CD14-positive monocyte (primary cell): ENCODE data around the gene SLC47A1. TPM values are rescaled to one million over a fixed set of nuclear protein-coding genes. Genes with fewer than 3 reads are reported as not detected.
"Not testable (repeated sequence)": the region's sequence is repeated elsewhere in the genome, so short reads cannot be mapped to it uniquely, and the experiment has no call there.

Experiments used
- DNase-seq, 3 donors: peaks; one replicate each; pipeline ENCODE4 v3.0.0-alpha.2; 2011 to 2022
- H2AFZ ChIP-seq: 2 replicates; pipeline ENCODE4 v1.6.0; 2012; ENCODE audit warnings: mild to moderate bottlenecking, low read depth, low read length, inconsistent platforms; ENCODE audit not compliant: insufficient read depth, poor library complexity, severe bottlenecking
- H3K27ac ChIP-seq, 2 donors: 1 replicate in 1 of 2; 2 replicates in 1 of 2; pipeline ENCODE4 v1.5.1; 2012 to 2013; ENCODE audit warnings: low read length in 2 of 2, control low read depth in 1 of 2, inconsistent platforms in 1 of 2, low read depth in 1 of 2, mild to moderate bottlenecking in 1 of 2
- H3K27me3 ChIP-seq, 2 donors: one replicate each; pipeline versions ENCODE4 v1.6.0 to v1.6.1; 2011 to 2013; ENCODE audit warnings: low read length in 2 of 2; ENCODE audit not compliant: control insufficient read depth in 2 of 2, insufficient read depth in 2 of 2
- H3K36me3 ChIP-seq, 2 donors: replicated peaks in 1 of 2; 1 replicate in 1 of 2; 2 replicates in 1 of 2; pipeline versions ENCODE4 v1.5.1 to v1.6.1; 2012 to 2013; ENCODE audit warnings: low read length in 2 of 2, control low read depth in 1 of 2, inconsistent platforms in 1 of 2, mild to moderate bottlenecking in 1 of 2; ENCODE audit not compliant: insufficient read depth in 2 of 2, control insufficient read depth in 1 of 2
- H3K4me1 ChIP-seq, 2 donors: 1 replicate in 1 of 2; 2 replicates in 1 of 2; pipeline versions ENCODE4 v1.5.1 to v1.6.1; 2012 to 2013; ENCODE audit warnings: low read length in 2 of 2, control low read depth in 1 of 2, inconsistent platforms in 1 of 2, mild to moderate bottlenecking in 1 of 2, moderate library complexity in 1 of 2; ENCODE audit not compliant: insufficient read depth in 2 of 2, control insufficient read depth in 1 of 2
- H3K4me2 ChIP-seq: replicated peaks from 2 replicates; pipeline ENCODE3; 2012; ENCODE audit warnings: low read length, moderate library complexity, mild to moderate bottlenecking; ENCODE audit not compliant: poor library complexity, severe bottlenecking; ENCODE audit errors: extremely low read depth
- H3K4me3 ChIP-seq, 3 experiments: fragments of 200-600 bp in 1 of 3; sonication (generic) in 1 of 3; replicated peaks in 1 of 3; 1 replicate in 2 of 3; 2 replicates in 1 of 3; pipeline ENCODE4 v1.5.1; 2011 to 2013; ENCODE audit warnings: low read length in 3 of 3, mild to moderate bottlenecking in 3 of 3, control low read depth in 2 of 3, low read depth in 2 of 3, inconsistent platforms in 1 of 3, moderate library complexity in 1 of 3
- H3K79me2 ChIP-seq: 2 replicates; pipeline ENCODE4 v1.6.0; 2012; ENCODE audit warnings: mild to moderate bottlenecking, control low read depth, inconsistent platforms, low read length, moderate library complexity; ENCODE audit not compliant: insufficient read depth
- H3K9ac ChIP-seq: 2 replicates; pipeline ENCODE4 v1.6.0; 2017; ENCODE audit warnings: low read length, mild to moderate bottlenecking; ENCODE audit not compliant: insufficient read depth, poor library complexity, severe bottlenecking
- H3K9me3 ChIP-seq, 2 donors: replicated peaks in 1 of 2; 1 replicate in 1 of 2; 2 replicates in 1 of 2; pipeline versions ENCODE4 v1.5.1 to v1.6.1; 2012 to 2013; ENCODE audit warnings: low read length in 2 of 2, control low read depth in 1 of 2; ENCODE audit not compliant: control insufficient read depth in 1 of 2, insufficient read depth in 1 of 2
- H4K20me1 ChIP-seq: 2 replicates; pipeline ENCODE4 v1.6.0; 2012; ENCODE audit warnings: mild to moderate bottlenecking, low read length, control low read depth, moderate library complexity; ENCODE audit not compliant: insufficient read depth
- H3K27ac Mint-ChIP-seq, 7 donors: one replicate each; pipeline ENCODE4 v1.8.0; 2020; ENCODE audit warnings: mild to moderate bottlenecking in 7 of 7, mixed read lengths in 7 of 7, moderate library complexity in 6 of 7, inconsistent platforms in 2 of 7
- H3K27me3 Mint-ChIP-seq, 3 donors: one replicate each; pipeline ENCODE4 v1.8.0; 2021 to 2022; ENCODE audit warnings: low read depth in 3 of 3, mild to moderate bottlenecking in 3 of 3, mixed read lengths in 3 of 3, moderate library complexity in 3 of 3, inconsistent platforms in 1 of 3
- H3K36me3 Mint-ChIP-seq, 2 donors: one replicate each; pipeline ENCODE4 v1.8.0; 2020; ENCODE audit warnings: mixed read lengths in 2 of 2, inconsistent platforms in 1 of 2, mild to moderate bottlenecking in 1 of 2
- H3K4me1 Mint-ChIP-seq: one replicate; pipeline ENCODE4 v1.8.0; 2020; ENCODE audit warnings: mild to moderate bottlenecking, mixed read lengths
- H3K4me3 Mint-ChIP-seq, 2 donors: one replicate each; pipeline ENCODE4 v1.8.0; 2020; ENCODE audit warnings: mild to moderate bottlenecking in 2 of 2, mixed read lengths in 2 of 2, moderate library complexity in 1 of 2
- H3K9me3 Mint-ChIP-seq, 7 donors: one replicate each; pipeline ENCODE4 v1.8.0; 2020 to 2022; ENCODE audit warnings: mixed read lengths in 7 of 7, mild to moderate bottlenecking in 6 of 7, moderate library complexity in 6 of 7, inconsistent platforms in 2 of 7
- CTCF ChIP-seq: fragments of 200-600 bp; IDR thresholded peaks from one replicate; pipeline ENCODE4 v1.8.0; 2022; ENCODE audit warnings: antibody characterized with exemption, mild to moderate bottlenecking
- WGBS: methylation state at CpG from one replicate; pipeline ENCODE4 v1.1.5; 2013; ENCODE audit warnings: missing lambda C conversion rate; ENCODE audit not compliant: insufficient coverage; 5-methylcytosine and 5-hydroxymethylcytosine counted together
- intact Hi-C, 2 donors: fragments of 100-400 bp; cut with micrococcal nuclease; formaldehyde crosslinking; loops; one replicate each; pipeline versions ENCODE4 v1.15.0 to v1.15.1; 2023
- polyA plus RNA-seq, 3 donors: library from polyadenylated mRNA; depleted of rRNA in 1 of 3; unstranded in 2 of 3; stranded (reverse) in 1 of 3; fragments of 300-500 nt in 2 of 3; fragments of >200 nt in 1 of 3; fragmentation: Illumina TruSeq in 2 of 3; gene quantifications; 1 replicate in 2 of 3; 2 replicates in 1 of 3; pipeline ENCODE4 v1.2.3, GENCODE V29; 2012 to 2021

The SLC47A1 gene
- polyA plus RNA-seq, 3 donors, result 0.44 to 2.0 (median 0.49) TPM

- Histone ChIP-seq H3K4me3 (peak overlapping the region; percentile 57 to 90 (median 67)), H3K9ac (peak overlapping the region; percentile 61), H3K27ac (peak overlapping the region in 1 of 2 donors; percentile 31), H3K79me2 (no peaks in the 10 kb centered on the region), H3K9me3 (no peaks in the 10 kb centered on the region), H3K36me3 (no peaks in the 10 kb centered on the region), H4K20me1 (no peaks in the 10 kb centered on the region), H3K4me1 (peaks cover 6 to 11% of the 10 kb centered on the region in 2 donors), H3K27me3 (peaks cover 0 to 6% of the 10 kb centered on the region in 2 donors), H2AFZ (peak overlapping the region; percentile 91), H3K4me2 (peak overlapping the region; percentile 83)
- Mint-ChIP-seq H3K27ac (peak overlapping the region; percentile 16 to 92 (median 77)), H3K36me3 (no peaks in the 10 kb centered on the region), H3K4me3 (peak overlapping the region; percentile 89 to 96), H3K4me1 (peaks cover 6% of the 10 kb centered on the region), H3K9me3 (peaks cover 0 to 9% (median 0%) of the 10 kb centered on the region in 7 donors), H3K27me3 (peaks cover 12 to 31% (median 28%) of the 10 kb centered on the region in 3 donors)
- no peak for TF ChIP-seq CTCF
- under 1% methylated on average over 27 of the region's 60 CpGs for WGBS
- intact Hi-C loops, result loop anchor here in 1 of 2 donors (5.0 kb wide), 1 partner anchor 46 kb away; no protein-coding TSS in a partner anchor
- peak; percentile 81 to 84 (median 84) for DNase-seq
Observed at GRCh38 chr17:19507775-19508576, 25.7 kb upstream of the SLC47A1 start.

- H3K79me2 ChIP-seq, result no peaks in the 10 kb centered on the region
- peak in 1 of 3 donors; percentile 12 for DNase-seq
- H3K27ac ChIP-seq, result no peak overlapping the region
- H2AFZ ChIP-seq, result peak overlapping the region; percentile 91
- Mint-ChIP-seq H3K36me3 (no peaks in the 10 kb centered on the region), H3K27me3 (peaks cover 12 to 31% (median 28%) of the 10 kb centered on the region in 3 donors), H3K4me1 (peaks cover 6% of the 10 kb centered on the region), H3K4me3 (peak overlapping the region; percentile 89 to 96), H3K9me3 (peaks cover 0 to 9% (median 0%) of the 10 kb centered on the region in 7 donors), H3K27ac (peak overlapping the region in 6 of 7 donors; percentile 18 to 89 (median 78))
- H3K4me3 ChIP-seq, result peak overlapping the region; percentile 57 to 90 (median 67)
- peak overlapping the region; percentile 83 for H3K4me2 ChIP-seq
- no peak for TF ChIP-seq CTCF
- peak overlapping the region; percentile 61 for H3K9ac ChIP-seq
- H3K36me3 ChIP-seq, result no peaks in the 10 kb centered on the region
- no peaks in the 10 kb centered on the region for H3K9me3 ChIP-seq
- intact Hi-C loops, result loop anchor here in 1 of 2 donors (5.0 kb wide), 1 partner anchor 46 kb away; no protein-coding TSS in a partner anchor
- peaks cover 0 to 6% of the 10 kb centered on the region in 2 donors for H3K27me3 ChIP-seq
- WGBS, result 0% methylated on average over 2 of the region's 6 CpGs
- H3K4me1 ChIP-seq, result peaks cover 6 to 11% of the 10 kb centered on the region in 2 donors
- no peaks in the 10 kb centered on the region for H4K20me1 ChIP-seq
Observed at GRCh38 chr17:19508577-19508867, 25.1 kb upstream of the SLC47A1 start.

GRCh38 chr17:19509281-19509852 lies 24.3 kb upstream of the SLC47A1 start:
- H3K36me3 Mint-ChIP-seq, H3K4me3 Mint-ChIP-seq, H3K4me3 ChIP-seq, H3K79me2 ChIP-seq, H2AFZ ChIP-seq, H3K4me2 ChIP-seq, H3K9me3 ChIP-seq, H3K27ac Mint-ChIP-seq, H3K4me1 ChIP-seq, H3K27me3 ChIP-seq, H3K27ac ChIP-seq, DNase-seq, H3K36me3 ChIP-seq, H4K20me1 ChIP-seq, H3K9me3 Mint-ChIP-seq, H3K9ac ChIP-seq: not testable (repeated sequence)
- 100% methylated on average over 2 of the region's 5 CpGs for WGBS
- Mint-ChIP-seq H3K27me3 (peaks cover 12 to 28% (median 28%) of the 10 kb centered on the region in 3 donors), H3K4me1 (peaks cover 10% of the 10 kb centered on the region)
- intact Hi-C loops, result loop anchor here in 1 of 2 donors (5.0 kb wide), 1 partner anchor 47 kb away; no protein-coding TSS in a partner anchor
